Astrocyte of the hippocampus (primary cell): ENCODE results near the gene SCRT2.
"Not testable (repeated sequence)": the region's sequence is repeated elsewhere in the genome, so short reads cannot be mapped to it uniquely, and the experiment has no call there.

Experiments used
- DNase-seq: peaks from one replicate; pipeline ENCODE4 v3.0.0; 2011; ENCODE audit warnings: low read depth, low spot score

SCRT2 gene

GRCh38 chr20:701401-702129 lies 26.0 kb upstream of the SCRT2 start:
- DNase-seq = no peak

GRCh38 chr20:699811-700338 lies 24.3 kb upstream of the SCRT2 start:
- no peak for DNase-seq

GRCh38 chr20:699342-699741 lies 23.7 kb upstream of the SCRT2 start:
- no peak for DNase-seq

GRCh38 chr20:698276-698675 lies 22.7 kb upstream of the SCRT2 start:
- no peak for DNase-seq

- no peak for DNase-seq
These were observed 22.2 kb upstream of the SCRT2 start for GRCh38 chr20:697826-698225.

GRCh38 chr20:695165-695866 lies 19.7 kb upstream of the SCRT2 start:
- no peak for DNase-seq

GRCh38 chr20:694496-694895 lies 18.9 kb upstream of the SCRT2 start:
- DNase-seq = no peak

GRCh38 chr20:693786-694185 lies 18.2 kb upstream of the SCRT2 start:
- DNase-seq = not testable (repeated sequence)

GRCh38 chr20:692044-692443 lies 16.4 kb upstream of the SCRT2 start:
- no peak for DNase-seq

- no peak for DNase-seq
These were observed 14.3 kb upstream of the SCRT2 start for GRCh38 chr20:689947-690346.

GRCh38 chr20:689348-689747 lies 13.7 kb upstream of the SCRT2 start:
- no peak for DNase-seq

- peak; percentile 73 for DNase-seq
These were observed 13.2 kb upstream of the SCRT2 start for GRCh38 chr20:688809-689212.

- DNase-seq = no peak
These were observed 12.0 kb upstream of the SCRT2 start for GRCh38 chr20:687468-688203.

GRCh38 chr20:684676-685319 lies 9.2 kb upstream of the SCRT2 start:
- no peak for DNase-seq

- no peak for DNase-seq
These were observed 6.5 kb upstream of the SCRT2 start for GRCh38 chr20:682123-682522.

- DNase-seq = no peak
These were observed 5.1 kb upstream of the SCRT2 start for GRCh38 chr20:680638-681187.

GRCh38 chr20:677957-678356 lies 2.4 kb upstream of the SCRT2 start:
- DNase-seq = no peak

- no peak for DNase-seq
These were observed 1.4 kb upstream of the SCRT2 start for GRCh38 chr20:676967-677366.

- DNase-seq = no peak
These were observed 824 bp upstream of the SCRT2 start for GRCh38 chr20:676315-676937.

- DNase-seq = no peak
These were observed 559 bp downstream of the SCRT2 start for GRCh38 chr20:675033-675452.

- no peak for DNase-seq
These were observed 2.0 kb downstream of the SCRT2 start for GRCh38 chr20:673603-674001.
